DND-41 (cell line): ENCODE measurements around the gene RFX2.

Experiments used
- CTCF ChIP-seq: IDR thresholded peaks from 2 replicates; pipeline ENCODE4 v1.5.1; 2012; ENCODE audit warnings: borderline replicate concordance, low read length, moderate library complexity, mild to moderate bottlenecking; ENCODE audit not compliant: poor library complexity, severe bottlenecking; ENCODE audit errors: extremely low read depth
- EZH2 ChIP-seq: IDR thresholded peaks from 3 replicates; pipeline ENCODE4 v1.6.1; 2012; ENCODE audit warnings: borderline replicate concordance, low read depth, mild to moderate bottlenecking, moderate library complexity, low read length, inconsistent platforms; ENCODE audit not compliant: severe bottlenecking

DNA sequence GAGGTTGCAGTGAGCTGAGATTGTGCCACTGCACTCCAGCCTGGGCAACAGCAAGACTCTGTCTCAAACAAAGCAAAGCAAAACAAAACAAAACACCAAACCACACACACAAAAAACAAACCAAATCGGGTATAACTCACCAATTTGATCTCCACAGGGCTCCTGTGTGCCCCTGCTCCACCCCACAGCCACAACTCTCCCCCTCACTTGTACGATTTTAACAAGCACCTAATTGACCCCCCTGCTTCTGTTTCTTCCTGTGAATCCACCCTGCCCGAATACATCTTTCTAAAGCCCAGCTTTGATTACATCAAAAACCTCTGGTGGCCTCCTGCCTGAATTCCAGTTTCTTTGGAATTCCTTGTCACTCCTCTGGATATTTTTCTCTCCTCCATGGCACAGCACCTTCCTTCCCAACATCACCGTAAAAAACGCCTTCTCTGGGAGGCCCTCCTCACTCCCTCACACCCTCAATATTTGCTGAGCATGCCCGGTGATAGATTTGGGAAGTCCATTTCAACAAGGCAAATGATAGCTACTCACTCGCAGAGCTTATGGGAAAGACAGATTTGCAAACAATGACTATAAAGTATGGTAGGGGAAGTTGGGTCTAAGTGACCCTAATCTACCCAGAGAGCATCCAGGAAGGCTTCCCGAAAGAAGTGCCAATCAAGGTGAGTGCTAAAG lies 120.8 kb downstream of the RFX2 start:
- TF ChIP-seq CTCF, result no peak
- TF ChIP-seq EZH2, result no peak
